ENCODE data around the gene MAGI2.
A peak's percentile ranks its signal among the peaks of the same experiment; 100 is the strongest.

MAGI2 gene

DNA sequence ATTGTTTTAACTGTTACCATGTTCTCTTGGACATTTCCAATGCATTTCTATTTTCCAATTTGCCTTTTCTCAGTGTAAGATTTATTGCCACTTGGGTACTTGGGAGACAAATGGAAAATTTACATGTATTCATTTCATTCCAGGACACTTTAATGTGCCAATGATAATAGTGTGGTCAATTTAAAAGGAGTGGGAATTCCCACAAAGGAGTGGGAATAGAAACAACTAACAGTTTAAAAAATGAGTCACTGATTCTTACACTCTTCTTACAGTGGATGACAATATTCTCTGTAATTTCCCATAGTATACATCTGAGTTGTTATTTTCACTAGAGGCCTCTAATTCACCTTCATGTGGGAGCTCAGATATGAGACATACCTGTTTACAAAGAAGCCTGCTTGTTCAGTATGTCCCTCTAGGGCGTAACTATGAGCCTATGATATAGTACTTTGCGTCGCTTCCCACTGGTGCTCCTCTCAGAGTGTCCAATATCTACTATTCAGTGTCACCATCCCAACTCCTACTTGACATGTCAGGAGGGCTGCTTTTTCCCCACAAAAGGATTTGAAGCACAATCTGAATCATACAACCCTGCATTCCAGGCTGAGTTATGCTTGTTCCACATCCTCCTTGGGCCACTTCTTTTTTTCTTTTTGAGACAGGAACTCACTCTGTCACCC, 1353.6 kb downstream of the MAGI2 start:
- DNase-seq, result no peak

DNA sequence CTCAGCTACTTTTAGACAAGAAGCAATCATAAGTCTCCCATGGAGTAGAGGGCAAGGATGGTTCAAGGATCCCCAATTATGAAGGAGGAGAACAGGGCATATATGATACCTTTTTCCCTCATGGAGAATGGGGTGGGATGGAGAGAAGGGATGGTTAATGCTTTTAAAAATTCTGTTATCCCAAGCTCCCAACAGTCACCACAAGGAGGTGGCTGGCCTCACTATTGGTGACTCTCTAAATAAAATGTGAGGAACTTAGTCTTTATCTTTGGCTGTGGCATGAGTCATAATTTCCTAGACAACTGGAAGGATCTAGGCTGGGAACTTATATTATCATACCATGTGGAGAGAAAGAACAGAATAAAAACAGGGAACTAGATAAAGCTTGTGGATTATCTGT, 1357.9 kb downstream of the MAGI2 start:
- DNase-seq, result no peak

DNA sequence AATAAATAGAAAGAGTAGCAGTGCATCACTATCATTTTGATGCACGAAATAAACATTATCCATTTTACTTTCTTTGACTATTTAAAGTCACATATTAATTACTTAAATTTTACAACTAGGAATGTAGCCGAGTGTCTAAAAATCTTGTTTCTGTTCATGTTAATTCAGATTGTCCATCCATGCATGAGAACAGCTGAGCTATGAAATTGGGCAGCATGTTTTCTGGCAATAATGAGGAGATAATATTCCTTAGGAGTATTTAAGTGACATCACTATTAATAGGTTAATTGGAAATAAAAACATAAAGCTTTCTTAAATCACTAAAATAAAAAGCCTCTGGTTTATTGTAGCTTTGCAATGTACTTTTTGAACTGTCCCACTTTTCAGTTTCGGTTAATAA, 1361.1 kb downstream of the MAGI2 start:
- no peak for DNase-seq

DNA sequence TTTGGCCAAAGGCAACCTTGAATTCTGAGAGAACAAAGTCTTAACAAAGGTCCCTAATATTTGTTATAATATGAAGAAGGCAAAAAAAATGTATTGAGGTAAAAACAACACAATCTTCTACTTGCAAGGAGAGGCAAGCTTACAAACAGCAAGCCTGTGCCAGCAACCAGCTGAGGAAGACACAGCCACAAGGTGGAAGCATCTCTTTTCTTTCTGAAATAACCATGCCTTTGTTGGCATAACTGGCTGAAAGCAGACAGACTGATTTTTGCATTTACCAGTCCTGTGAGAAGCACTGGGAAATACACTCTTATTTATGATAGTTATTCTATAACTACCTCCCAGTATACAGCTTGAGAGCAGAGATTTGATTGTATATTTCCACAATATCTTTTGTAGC, 1362.9 kb downstream of the MAGI2 start:
- no peak for DNase-seq

DNA sequence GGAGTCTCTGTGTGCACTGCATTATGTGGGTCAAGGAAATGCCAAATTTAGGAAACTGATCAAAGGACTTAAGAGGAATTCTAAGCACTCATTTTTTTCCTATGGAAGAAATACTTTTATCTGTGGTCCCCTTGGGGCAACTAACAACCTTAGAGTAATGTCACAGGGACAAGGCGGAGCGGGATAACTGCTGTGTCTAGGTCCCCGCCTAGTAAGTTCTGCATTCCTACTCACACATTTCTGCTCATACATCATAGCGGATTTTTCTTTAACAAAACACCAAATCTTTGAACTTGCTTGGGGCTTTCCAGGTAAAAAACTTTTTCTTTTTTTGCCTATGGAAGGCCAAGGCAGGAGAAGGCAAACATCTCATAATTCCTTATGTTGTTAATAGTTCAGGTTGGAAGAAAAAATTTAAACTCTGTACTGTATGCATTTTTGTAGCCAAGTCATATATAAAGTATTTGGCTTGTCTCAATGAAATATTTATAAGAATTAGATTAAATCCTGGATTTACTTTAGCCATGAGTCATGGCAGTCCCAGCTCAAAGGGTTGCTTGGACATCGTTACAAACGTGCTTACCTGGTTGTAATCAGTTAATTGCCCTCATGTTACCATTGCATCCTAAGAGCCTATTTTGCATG, 1369.9 kb downstream of the MAGI2 start:
- DNase-seq, result no peak

DNA sequence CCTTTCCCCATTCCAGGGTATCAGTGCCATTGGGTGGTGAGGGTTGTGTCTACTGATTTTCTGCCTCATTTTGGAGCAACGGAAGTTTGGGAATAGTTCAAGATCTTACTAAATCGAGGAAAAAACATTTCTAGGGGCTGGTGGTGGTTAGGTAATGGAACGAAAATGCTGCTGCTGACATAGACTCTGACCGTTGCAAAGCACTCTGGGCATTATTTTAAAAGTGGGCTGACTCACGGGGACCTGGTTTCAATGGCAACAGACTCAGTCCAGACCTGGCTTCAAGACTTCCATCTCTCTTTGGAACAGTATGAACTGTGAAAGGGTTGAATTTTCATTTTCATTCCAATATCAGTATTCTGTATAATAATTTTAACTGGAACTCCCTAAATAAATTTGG, 1370.9 kb downstream of the MAGI2 start:
- DNase-seq, result no peak

DNA sequence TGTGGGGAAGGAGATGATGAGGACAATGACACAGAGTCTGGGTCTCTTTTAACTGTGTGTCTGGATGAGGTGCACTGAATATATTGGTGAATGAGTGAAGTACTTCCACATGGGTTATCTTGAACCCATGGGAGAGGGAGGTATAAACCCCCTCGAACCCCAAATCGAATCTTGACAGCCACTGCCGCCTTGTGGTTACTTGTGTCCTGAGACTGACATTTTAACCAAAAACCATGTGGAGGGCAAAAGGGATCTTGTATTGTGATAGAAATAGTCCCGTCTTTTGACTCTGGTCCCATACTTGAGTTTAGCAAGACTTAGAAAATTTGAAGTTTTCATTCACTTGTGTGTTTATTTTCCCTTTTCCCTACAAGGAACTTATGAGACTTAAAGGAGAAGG, 1371.6 kb downstream of the MAGI2 start:
- no peak for DNase-seq

DNA sequence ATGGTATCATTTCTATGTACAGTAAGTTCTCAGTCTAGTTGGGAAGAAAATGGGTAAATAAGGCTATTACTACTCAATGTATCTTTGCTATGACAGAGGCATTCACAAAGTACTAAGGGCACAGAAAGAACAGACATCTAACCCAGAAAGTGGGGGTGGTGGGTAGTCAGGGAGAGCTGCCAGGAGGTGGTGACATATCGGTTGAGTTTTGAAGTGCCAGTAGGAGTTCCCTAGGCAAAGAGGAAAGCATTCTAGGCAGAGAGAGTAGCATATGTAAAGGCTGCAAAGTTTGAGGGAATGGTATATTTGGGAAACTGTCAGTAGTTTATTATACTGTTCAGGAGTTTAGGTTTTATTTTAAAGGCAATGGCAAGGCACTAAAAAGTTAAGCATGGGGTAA, 1372.1 kb downstream of the MAGI2 start:
- no peak for DNase-seq

DNA sequence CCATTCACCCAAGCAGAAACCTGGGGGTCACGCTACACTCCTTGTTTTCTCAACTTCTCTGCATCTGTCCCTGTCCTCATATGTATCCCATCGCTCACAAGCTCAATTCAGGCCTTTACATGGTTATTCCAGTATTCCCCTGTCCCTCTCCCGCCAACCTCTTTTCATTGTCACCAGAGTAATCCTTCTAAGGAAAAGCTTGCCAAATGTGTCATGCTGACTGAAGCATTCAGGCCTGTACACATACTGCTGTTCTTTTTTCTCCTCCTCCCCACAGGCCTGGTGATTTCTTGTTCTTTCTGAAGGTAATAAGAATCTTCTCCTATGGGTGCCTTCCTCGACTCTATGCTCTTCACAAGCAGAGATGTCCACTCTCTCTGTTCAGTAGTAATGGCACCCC, 1372.7 kb downstream of the MAGI2 start:
- no peak for DNase-seq

DNA sequence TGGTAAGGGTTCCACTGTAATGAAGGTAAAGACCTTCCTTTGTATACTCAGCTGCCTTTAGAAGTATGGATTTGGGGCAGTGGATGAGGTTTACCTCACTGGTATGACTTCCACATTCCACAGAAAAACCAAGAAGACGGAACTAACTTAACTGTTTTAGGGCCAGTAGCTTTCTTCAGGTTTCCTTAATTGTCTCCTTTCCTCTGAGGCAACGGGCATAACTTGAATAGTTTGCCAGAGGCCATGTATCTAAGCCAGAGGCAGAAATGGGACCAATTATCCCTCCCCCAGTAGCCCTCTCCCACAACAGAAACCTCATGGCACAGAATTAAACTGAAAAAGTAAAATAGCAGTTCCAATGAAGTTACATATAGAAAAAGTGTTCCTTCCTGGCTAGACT, 1373.2 kb downstream of the MAGI2 start:
- DNase-seq, result no peak

DNA sequence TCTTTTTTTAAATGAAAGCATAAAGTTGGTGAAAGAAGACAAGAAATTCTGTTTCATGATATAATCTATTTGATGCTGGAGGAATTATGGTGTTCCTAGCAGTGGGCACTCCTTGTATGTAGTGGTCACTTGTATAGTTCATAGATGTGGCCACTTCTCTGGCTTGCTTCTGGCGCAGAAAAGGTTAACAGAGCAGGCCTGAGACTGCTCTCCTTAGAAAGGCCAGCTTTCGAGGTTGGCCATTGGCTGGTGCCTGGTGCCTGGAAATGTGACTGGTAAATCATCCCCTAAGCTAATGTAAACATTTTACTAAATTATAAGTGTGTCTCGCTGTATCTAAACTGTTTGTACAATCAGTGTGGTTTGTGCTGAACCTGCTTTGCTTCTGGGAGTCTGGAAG, 1378.8 kb downstream of the MAGI2 start:
- DNase-seq, result no peak

DNA sequence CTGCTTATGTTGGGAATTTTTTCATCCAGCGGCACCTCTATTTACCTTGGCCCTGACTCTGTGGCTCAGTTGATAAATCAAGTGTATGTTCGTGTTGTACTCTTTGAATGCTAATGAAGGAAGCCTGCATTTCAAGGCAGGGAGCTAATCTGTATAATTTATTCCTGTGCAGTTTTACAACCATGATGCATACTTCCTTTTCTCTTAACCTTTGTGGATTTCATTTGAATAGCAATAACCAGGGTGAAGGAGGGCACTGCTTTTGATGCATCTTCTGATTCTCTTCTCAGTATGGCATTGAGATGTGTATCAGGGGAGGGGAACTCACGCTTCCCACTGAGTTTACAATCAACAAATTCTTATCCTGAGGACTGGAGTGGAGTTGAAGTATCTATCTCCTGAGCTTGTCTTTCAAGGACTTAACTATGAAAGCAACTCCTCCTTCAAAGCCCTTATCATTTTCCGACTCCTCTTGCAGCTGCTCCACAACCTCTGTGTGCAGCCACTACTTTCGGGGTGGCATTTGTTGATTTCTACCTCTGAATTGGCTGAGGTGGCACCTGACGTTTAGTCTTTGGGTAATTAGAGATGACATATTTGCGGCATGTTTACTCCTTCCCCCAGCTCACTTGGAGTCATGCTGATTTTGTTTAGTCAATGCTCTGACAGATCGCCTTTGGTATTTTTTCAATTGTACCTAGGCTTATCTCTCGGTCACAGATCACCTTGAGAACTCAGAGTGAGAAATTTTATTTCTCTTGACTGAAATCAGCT, 1379.7 kb downstream of the MAGI2 start:
- no peak for DNase-seq

DNA sequence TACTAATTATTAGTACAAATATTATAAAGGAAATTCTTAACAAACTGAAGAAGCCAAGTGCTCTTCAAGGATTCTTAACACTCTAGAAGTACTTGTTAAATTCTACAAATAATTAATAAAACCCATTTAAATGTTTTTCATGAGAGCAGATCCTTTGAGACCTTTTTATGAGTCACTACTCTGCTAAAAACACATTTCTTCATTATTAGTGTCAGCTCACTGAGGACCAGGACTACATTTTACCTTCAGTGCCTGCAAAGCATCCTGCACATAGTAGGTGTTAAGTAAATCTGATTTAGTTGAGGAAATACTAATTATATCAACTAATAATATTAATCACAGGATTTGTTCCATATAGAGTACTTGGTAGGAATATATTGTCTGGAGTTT, 1381.3 kb downstream of the MAGI2 start:
- no peak for DNase-seq

DNA sequence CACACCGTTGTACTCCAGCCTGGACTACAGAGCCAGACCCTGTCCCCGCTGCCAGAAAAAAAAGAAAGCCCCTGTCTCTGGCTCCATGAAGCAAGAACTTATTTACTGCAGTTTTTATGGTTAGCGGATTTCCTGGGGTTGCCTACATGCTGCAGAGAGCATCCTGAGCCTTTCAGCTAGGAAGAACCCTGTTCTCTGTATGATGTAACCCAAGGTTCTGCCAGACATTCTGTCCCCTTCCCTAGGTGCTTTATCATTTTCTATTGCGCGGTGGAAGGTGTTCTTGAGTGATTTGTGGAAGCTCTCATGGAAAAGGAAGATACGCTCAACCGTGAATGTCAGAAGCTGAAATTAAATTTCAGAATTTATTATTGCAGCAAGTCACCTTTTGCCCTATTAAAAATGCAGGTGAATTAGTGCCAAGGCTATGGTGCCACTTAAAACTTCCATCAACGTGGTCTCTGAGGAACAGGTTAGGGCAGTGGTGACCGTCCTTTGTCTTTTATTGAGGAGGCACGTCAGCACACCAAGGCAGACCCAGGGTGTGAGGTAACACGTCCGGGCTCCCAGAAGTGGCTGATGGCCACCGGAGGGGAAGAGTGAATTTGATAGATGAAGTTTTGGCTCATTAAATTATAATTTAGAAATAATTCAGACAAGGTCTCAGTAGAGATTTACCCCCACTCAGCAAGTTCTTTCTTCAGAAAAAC, 1381.8 kb downstream of the MAGI2 start:
- DNase-seq, result no peak

DNA sequence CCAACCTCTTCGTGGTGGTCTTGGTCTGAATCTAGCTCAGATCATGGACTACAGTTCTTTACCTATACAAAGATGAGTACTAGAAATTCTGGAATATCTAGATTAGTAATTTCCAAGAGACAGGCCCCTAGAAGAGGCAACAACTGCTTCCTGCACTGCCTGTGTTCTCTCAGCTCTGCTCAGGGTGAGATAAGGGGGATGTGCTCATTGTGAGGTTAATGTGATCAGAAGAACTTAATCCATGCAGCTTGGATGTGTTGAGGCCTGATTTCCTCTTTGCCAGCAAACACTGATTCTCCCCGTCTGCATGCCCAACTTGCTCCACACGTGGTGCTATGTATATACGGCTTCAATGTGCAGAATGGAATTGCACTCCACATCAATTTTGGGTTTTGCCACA, 1386.9 kb downstream of the MAGI2 start:
- DNase-seq, result peak; percentile 15

DNA sequence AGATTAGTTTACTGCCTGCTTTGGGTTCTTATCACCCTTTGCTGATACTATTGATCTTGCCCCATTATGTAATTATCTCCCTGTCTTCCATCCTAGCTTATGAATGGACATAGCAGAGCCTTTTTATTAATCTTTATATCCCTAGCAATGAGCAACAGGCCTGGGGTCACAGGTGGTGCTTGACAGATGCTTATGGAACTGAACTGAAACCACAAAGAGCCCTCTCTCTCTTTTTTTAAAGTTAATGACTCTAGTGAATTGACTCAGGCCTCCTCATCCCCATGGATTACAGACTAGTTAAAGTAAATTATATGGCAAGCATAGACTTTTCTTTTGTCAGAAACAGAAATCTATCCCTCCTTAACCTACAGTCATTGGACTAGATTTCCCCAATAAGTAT, 1389.7 kb downstream of the MAGI2 start:
- DNase-seq, result no peak

DNA sequence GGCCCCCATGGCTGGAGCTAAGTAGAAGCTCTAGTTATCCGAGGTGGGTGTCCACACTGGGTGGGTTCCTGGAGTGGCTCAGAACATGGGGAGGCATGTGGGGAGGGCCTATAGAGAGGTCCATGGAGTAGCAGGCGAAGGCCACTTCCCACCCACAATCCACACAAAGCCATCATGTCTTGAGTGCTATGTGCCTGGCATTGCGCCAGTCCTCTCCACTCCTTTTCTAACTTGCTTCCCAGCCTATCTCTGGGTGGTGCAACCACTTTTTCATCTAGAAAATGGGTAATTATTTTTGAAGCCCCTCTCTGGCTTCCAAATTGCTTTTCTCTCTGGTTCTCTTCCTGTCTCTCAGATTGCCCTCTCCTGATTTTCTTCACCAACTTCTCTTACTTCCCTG, 1391.3 kb downstream of the MAGI2 start:
- peak; percentile 12 for DNase-seq

DNA sequence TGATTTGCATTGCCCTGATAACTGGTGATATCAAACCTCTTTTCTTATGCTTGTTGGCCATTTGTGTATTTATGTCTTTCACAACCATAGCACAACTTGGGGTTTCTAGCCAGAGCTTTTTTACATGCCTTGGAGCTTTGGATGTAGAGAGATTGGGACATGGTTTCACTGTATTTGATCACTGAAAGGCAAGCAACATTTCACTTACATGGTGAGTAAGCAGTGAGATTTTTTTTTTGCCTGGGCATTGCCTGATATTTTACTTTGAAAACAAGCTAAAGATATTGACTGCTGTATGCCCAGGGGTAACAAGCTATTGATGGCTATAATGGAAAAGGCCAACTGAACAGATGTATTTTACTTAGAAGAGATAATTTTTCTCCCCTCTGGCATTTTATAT, 1395.9 kb downstream of the MAGI2 start:
- no peak for DNase-seq

DNA sequence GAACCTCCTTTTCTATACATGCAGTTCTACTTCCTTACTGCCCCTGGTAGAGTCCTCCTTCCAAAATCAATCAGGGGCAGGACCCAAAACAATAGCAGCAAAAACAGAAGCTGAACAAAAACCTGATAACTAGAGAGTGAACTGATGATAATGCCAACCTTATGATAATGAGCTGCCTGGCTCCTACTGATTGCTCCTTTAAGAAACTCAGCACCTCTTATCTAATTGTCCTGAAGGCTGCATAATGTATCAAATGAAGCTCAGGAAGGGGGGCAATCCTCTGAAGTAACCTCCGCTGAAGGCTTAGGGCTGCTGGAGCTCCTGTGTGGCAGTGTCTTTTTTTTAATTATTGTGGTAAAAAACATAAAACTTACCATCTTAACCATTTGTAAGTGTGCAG, 1397.9 kb downstream of the MAGI2 start:
- peak; percentile 79 for DNase-seq

DNA sequence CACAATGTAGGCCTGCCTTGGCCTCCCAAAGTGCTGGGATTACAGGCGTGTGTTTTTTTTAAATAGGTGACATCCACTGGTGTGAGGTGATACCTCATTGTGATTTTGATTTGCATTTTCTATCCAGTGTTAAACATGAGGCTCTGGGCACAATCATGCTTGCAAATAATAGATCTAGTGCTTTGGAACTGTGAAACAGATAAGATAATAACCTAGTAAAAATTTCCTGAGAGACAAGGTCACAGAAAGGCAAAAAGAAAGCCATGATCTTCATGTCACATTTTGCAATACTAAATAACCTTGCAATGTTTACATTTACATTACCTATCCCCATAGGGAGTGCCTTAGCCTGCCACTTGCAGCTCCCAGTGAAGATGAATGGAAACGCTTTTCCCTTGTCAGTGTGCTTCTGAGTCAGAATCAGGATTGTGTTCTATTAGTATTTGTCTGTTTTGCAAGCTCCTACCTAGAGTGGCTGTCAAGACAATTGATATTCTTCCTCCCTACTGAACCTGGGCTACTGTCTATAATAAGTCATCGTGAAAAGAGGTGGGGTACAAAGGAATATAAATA, 1398.4 kb downstream of the MAGI2 start:
- no peak for DNase-seq

DNA sequence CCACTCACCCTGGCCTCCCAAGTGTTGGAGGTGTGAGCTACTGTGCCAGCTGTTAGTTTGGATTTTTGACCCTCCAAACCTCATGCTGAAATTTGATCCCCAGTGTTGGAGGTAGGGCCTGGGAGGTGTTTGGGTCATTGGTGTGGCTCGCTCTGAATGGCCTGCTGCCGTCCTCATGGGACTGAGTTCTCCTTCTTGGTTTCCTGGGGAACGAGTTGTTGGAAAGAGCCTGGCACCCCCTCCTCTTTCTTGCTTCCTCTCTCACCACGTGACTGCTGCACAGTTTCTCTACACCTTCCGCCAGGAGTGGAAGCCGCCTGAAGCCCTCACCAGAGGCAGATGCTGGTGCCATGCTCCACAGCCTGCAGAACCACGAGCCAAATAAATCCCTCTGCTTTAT, 1401.4 kb downstream of the MAGI2 start:
- no peak for DNase-seq

DNA sequence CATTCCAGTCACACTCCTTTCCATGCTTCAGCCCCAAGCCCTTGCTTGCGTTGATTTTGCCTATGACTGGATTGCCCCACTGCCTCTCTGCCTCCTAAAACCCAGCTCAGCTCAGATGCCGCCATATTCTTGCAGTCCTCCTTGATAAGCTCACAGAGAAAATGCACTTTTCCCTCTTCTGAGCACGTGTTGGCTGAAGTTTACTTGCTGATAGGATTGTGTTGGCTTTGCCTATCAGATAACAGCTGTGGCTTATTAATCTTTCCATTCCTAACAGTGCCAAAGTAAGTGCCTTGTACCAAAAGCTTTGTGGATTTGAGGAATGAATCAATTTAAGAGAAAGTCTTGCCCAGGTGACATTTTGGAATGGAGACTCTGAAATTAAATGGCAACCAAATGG, 1405.7 kb downstream of the MAGI2 start:
- no peak for DNase-seq

DNA sequence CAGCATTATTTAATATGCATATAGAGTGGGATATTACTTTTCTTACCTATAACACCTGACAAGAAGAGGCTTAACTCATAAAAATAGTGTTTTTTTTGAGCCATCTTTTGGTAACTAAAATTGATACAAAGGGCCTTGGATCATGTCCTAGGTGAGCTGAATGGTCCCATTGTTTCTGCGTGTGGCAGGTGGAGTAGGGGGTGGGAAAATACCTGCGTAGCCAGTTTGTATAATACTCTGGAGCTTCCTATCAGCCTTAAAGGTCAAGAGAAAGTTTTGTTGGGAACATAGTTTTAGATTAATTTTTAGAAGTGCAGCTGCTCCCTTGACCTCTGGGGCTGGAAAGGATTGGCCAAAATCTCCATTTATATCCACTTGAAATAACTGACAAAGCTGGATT, 1410.3 kb downstream of the MAGI2 start:
- no peak for DNase-seq

All from hematopoietic multipotent progenitor cell treated with erythropoietin and hydrocortisone succinate and interleukin-3 and kit ligand, for 6 days (in vitro differentiated cells).